Activated T-cell treated with anti-CD3 and anti-CD28 coated beads, Interleukin-2, amount 50 U/mL, for 4 hours (primary cell): ENCODE data around the gene PARVB. TPM values are rescaled to one million over a fixed set of nuclear protein-coding genes. Genes with fewer than 3 reads are reported as not detected.

Experiments
- ATAC-seq, 2 donors: fragments of 200-7000 bp; cut with Tn5 transposase; one replicate each; pipeline ENCODE4 v1.10.0; 2021
- DNase-seq: peaks from one replicate; pipeline ENCODE4 v3.0.0-alpha.2; 2020
- H3K27me3 Mint-ChIP-seq: one replicate; pipeline ENCODE4 v1.8.0; 2021; ENCODE audit warnings: low read depth, mixed read lengths
- H3K36me3 Mint-ChIP-seq: one replicate; pipeline ENCODE4 v1.8.0; 2022; ENCODE audit warnings: mixed read lengths; ENCODE audit not compliant: insufficient read depth
- H3K4me1 Mint-ChIP-seq: one replicate; pipeline ENCODE4 v1.8.0; 2021; ENCODE audit warnings: low read depth, mixed read lengths
- H3K4me3 Mint-ChIP-seq: one replicate; pipeline ENCODE4 v1.8.0; 2021; ENCODE audit warnings: mild to moderate bottlenecking, moderate library complexity, mixed read lengths
- H3K9me3 Mint-ChIP-seq: one replicate; pipeline ENCODE4 v1.8.0; 2021; ENCODE audit warnings: mixed read lengths
- total RNA-seq, 3 donors: library from RNA; stranded (reverse); gene quantifications; one replicate each; pipeline ENCODE4 v1.2.1, GENCODE V29; 2021

The PARVB gene
- total RNA-seq, 3 donors from 2014 or later: 15.1 to 21.5 (median 19.6) TPM

DNA sequence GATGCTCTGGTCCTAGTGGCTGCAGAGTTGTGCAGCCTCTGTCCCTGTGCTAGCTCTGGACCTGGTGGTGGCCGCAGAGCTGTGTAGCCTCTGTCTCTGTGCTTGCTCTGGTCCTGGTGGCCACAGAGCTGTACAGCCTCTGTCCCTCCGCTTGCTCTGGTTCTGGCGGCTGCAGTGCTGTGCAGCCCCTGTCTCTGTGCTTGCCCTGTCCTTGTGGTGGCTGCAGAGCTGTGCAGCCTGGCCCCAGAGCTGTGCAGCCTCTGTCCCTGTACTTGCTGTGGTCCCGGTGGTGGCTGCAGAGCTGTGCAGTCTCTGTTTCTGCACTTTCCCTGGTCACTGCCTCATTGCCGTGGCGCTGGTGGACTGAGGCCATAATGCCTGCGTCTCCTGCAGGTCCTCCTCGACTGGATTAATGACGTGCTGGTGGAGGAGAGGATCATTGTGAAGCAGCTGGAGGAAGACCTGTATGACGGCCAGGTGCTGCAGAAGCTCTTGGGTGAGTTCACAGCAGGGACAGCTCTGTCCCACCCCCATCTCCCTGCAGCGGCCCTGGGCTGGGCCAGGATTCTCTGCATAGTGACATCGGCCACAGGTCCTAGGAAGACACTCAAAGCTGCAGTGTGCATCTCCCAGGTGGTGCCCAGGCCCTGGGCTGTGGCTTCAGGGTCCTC, 94.7 kb downstream of the PARVB start:
- no peaks in the 10 kb centered on the region for H3K4me1 Mint-ChIP-seq
- H3K27me3 Mint-ChIP-seq: no peaks in the 10 kb centered on the region
- no peaks in the 10 kb centered on the region for H3K36me3 Mint-ChIP-seq
- DNase-seq: no peak
- no peaks in the 10 kb centered on the region for H3K9me3 Mint-ChIP-seq
- no peak for ATAC-seq
- no peak overlapping the region for H3K4me3 Mint-ChIP-seq

DNA sequence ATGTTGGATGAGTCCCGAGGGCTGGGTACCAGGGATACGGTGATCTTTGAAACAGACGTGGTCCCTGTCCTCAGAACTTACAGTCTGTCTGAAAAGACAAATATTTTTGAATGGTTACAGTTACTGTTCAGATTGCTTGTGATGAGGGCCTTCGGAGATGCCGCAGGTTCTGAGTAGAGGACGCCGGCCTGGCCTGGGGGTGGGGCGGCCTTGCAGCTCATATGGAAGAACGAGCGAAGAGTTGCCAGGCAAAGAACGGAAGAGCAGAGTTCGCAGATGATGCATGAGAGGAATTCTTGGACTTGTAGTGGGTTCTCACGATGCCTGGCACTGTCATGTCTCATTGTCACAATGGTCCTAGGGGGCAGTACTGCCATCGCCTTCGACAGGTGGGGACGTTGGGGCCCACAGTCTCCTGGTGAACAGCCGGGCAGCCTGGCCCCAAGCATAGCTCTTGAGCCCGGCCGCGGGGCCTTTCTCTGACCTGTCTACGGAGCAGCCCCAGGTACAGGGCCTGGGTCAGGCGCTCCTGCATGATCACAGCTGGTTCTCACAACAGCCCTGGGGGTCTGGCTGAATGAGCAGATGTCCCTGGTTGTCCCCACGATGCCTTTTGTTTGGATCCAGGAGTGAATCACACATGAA, 95.7 kb downstream of the PARVB start:
- ATAC-seq (no peak), DNase-seq (no peak)
- Mint-ChIP-seq H3K36me3 (no peaks in the 10 kb centered on the region), H3K9me3 (no peaks in the 10 kb centered on the region), H3K27me3 (no peaks in the 10 kb centered on the region), H3K4me3 (no peak overlapping the region), H3K4me1 (no peaks in the 10 kb centered on the region)

DNA sequence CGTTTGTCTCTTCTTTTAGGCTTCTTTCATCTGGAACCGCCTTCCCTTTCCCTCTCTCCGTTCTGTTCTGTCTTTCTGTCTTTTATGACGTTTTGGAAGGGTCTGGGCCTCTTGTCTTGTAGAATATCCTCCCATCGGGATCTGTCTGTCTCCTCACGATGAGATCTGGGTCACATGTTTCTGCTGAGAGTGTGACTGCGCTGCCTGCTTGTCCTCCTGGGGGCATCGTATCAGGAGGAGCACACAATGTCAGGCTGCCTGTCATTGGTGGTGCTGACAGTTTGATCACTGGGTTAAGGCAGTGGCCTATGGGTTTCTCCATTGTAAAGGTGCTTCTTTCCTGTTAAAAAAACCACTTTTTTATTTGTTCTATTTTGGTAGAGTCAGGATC, 96.2 kb downstream of the PARVB start:
- Mint-ChIP-seq H3K27me3 (no peaks in the 10 kb centered on the region), H3K36me3 (no peaks in the 10 kb centered on the region), H3K4me1 (no peaks in the 10 kb centered on the region), H3K9me3 (no peaks in the 10 kb centered on the region), H3K4me3 (no peak overlapping the region)
- ATAC-seq (no peak), DNase-seq (no peak)

DNA sequence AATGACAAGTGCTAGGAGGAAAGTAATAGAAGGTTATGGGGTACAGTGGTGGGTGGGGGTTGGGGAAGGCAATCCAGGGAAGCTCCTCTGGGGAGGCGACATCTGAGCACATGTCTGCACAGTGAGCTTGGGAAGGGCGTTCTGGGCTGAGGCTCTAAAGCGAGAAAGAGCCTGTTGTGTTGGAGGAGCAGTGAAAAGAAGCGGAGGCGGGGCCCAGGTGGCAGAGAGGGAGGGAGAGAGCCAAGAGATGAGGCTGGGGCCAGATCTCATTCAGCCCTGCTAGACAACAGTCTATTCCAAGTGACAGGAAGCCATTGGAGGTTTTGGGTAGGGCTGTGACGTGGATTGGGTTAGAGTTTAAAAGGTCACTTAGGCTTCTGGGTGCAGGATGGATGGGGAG, 101.3 kb downstream of the PARVB start:
- H3K4me1 Mint-ChIP-seq: no peaks in the 10 kb centered on the region
- no peaks in the 10 kb centered on the region for H3K27me3 Mint-ChIP-seq
- H3K36me3 Mint-ChIP-seq: peaks cover 4% of the 10 kb centered on the region
- H3K9me3 Mint-ChIP-seq: peaks cover 17% of the 10 kb centered on the region
- DNase-seq: no peak
- ATAC-seq: no peak
- no peak overlapping the region for H3K4me3 Mint-ChIP-seq

DNA sequence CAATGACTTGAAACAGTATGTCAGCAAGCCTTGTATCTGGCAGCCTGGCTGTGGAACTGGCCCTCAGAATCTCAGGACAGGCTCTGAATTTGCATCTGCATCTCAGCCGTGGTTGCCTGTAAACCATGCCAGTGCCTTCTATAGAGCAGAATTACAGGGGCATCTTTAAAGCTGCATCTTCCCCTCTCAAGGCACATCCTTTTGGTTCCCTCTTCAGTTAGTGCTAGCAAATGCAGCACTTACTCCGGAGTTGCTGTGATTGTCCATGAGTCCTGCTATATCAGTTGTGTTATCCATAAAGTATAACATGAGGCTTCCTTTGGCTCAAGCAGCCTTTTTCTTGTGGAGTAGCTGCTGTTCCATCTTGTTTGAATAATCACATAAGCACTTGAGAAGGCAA, 102.7 kb downstream of the PARVB start:
- Mint-ChIP-seq H3K4me3 (no peak overlapping the region), H3K4me1 (no peaks in the 10 kb centered on the region), H3K27me3 (peaks cover 3% of the 10 kb centered on the region), H3K36me3 (peaks cover 4% of the 10 kb centered on the region), H3K9me3 (peaks cover 17% of the 10 kb centered on the region)
- no peak for DNase-seq
- ATAC-seq: no peak

DNA sequence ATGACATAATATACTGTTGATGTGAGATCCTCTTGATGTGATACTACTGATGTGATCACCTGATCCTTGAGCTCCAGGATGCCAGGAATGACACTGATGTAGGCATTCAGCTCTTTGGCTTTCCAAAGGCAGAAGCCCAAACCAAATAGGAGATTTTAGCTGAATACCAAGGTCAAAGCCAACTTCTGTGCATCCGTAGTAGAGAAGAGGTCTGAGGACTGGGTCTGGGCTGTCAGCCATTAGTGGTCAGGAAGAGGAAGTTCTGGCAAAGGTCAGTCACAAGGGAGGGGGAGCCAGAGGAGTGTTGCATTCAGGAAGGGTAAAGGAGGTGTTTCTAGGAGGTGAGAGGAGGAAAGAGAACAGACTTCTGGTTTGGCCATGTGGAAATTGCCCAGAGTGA, 103.3 kb downstream of the PARVB start:
- Mint-ChIP-seq H3K4me3 (no peak overlapping the region), H3K4me1 (no peaks in the 10 kb centered on the region), H3K36me3 (peaks cover 4% of the 10 kb centered on the region), H3K27me3 (peaks cover 3% of the 10 kb centered on the region), H3K9me3 (peaks cover 17% of the 10 kb centered on the region)
- ATAC-seq (no peak), DNase-seq (no peak)

DNA sequence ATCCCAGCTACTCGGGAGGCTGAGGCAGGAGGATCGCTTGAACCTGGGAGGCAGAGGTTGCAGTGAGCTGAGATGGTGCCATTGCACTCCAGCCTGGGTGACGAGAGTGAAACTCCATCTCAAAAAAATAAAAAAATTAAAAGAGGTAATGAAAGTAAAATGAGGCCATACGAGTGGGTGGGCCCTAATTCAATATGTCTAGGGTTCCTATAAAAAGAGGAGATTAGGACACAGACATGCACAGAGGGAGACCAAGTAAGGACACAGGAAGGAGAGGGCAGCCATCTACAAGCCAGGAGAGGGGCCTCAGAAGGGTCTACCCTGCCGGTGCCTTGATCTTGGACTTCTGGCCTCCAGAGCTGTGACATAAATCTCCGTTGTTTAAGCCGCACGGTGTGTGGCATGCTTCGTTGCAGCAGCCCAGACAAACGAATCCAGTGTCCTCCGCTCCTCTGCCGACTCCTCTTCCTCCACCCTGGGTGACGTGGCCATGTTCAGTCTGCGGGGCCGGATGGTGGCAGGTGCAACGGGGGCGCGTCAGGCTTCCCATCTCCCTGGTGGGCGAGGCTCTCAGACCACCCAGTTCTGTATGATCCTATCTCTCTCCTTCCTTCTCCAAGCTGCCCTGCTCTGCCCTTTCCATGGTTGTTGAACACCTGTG, 105.0 kb downstream of the PARVB start:
- peaks cover 4% of the 10 kb centered on the region for H3K36me3 Mint-ChIP-seq
- DNase-seq: no peak
- peaks cover 2% of the 10 kb centered on the region for H3K4me1 Mint-ChIP-seq
- no peak overlapping the region for H3K4me3 Mint-ChIP-seq
- no peak for ATAC-seq
- H3K9me3 Mint-ChIP-seq: peaks cover 17% of the 10 kb centered on the region
- H3K27me3 Mint-ChIP-seq: peaks cover 9% of the 10 kb centered on the region

DNA sequence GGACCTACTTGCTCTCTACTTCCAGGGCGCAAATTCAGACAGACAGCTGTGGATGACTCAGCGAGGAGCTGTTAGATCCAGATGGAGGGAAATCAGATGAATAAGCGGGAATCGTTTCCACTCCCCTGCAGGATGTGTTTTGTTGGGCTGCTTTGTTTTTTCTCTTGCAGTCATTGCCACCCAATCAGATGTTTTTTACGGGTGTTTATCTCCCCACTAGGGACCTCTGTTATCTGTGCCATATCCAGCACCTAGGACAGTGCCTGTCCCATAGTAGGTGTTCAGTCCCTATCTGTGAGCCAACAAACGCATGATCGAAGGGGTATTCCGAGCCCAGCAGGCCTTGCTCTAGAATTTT, 105.5 kb downstream of the PARVB start:
- DNase-seq (no peak), ATAC-seq (no peak)
- Mint-ChIP-seq H3K4me3 (no peak overlapping the region), H3K36me3 (peaks cover 4% of the 10 kb centered on the region), H3K27me3 (peaks cover 12% of the 10 kb centered on the region), H3K4me1 (peaks cover 4% of the 10 kb centered on the region), H3K9me3 (peaks cover 17% of the 10 kb centered on the region)

DNA sequence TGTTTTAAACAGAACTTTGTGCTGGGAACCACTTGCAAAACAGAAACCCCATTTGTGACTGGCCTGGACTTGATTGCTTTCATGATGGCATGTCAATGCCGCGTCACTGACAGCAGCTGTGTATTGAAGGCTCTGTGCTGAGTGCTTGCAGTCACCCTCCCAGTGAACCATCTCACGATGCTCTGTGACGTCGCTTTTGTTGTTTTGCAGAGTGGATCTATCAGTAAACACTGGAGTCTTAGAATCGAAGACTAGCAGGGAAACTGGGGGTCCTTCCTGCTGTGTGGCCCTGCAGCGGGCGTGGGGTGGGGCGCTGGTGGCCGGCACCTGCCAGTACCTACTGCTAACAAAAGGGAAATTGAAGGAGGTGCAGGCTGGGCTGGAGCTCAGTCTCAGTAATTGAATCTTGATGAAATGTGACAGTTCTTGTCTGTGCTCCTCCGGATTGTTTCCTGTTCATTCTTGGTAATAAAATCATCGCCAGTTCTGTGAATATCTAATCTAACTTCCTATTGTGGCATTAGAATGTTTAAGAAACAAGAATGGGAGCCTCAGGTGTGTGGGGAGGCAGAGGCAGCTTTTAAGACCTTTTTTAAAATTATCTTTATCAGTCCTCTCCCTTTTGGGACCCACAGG, 106.1 kb downstream of the PARVB start:
- no peak for DNase-seq
- Mint-ChIP-seq H3K36me3 (peaks cover 4% of the 10 kb centered on the region), H3K27me3 (peaks cover 12% of the 10 kb centered on the region), H3K4me3 (no peak overlapping the region), H3K4me1 (peaks cover 4% of the 10 kb centered on the region), H3K9me3 (peaks cover 17% of the 10 kb centered on the region)
- ATAC-seq: no peak

DNA sequence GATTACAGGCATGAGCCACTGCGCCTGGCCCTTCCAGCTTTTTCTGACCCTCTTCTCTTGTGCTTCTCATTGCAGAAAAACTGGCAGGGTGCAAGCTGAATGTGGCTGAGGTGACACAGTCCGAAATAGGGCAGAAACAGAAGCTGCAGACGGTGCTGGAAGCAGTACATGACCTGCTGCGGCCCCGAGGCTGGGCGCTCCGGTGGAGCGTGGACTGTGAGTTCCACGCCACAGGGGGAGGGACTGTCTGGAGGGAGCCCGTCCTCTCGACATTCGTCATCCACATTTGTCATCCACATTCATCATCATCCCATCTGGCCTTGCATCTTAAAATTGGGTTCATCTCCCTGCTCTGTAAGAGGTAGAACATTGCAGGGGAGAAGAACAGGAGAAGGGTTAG, 107.3 kb downstream of the PARVB start:
- Mint-ChIP-seq H3K36me3 (peaks cover 7% of the 10 kb centered on the region), H3K4me1 (peaks cover 4% of the 10 kb centered on the region), H3K27me3 (peaks cover 12% of the 10 kb centered on the region), H3K9me3 (peaks cover 13% of the 10 kb centered on the region), H3K4me3 (no peak overlapping the region)
- DNase-seq (no peak), ATAC-seq (no peak)

DNA sequence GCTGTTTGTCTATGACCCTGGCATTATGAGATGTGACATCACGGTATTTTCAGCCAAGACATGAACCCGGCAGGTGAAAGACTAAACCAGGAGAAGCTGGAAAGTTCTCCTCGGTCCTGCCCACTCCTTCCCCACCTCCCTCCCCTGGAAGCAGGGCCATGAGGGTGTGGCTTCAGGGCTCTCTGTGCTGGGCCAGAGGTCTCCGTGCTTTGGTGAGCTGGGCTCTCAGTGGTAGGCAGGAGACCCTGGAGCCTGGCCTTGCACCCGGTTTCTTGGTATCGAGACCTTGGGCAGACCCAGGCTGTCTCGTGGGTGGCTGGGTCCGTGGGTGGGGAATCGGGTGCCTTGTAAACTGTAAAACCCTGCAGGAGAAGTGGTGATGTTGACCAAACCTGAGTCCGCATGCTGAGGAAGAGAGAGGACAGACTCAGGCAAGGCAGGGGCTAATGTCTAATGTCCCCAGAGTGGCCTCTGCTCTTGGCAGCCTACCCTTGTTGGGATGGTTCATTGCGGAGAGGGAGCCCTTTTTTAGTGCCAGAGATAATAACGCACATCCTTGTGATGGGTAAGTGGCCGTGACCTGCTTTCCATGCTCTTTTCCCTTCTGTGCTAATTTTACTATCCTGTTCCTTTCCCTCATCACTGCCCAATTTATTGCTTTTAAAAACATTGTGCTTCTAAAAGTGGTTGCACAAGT, 108.0 kb downstream of the PARVB start:
- DNase-seq (no peak), ATAC-seq (no peak)
- Mint-ChIP-seq H3K9me3 (peaks cover 13% of the 10 kb centered on the region), H3K27me3 (peaks cover 12% of the 10 kb centered on the region), H3K4me3 (no peak overlapping the region), H3K4me1 (peaks cover 4% of the 10 kb centered on the region), H3K36me3 (peaks cover 10% of the 10 kb centered on the region)

DNA sequence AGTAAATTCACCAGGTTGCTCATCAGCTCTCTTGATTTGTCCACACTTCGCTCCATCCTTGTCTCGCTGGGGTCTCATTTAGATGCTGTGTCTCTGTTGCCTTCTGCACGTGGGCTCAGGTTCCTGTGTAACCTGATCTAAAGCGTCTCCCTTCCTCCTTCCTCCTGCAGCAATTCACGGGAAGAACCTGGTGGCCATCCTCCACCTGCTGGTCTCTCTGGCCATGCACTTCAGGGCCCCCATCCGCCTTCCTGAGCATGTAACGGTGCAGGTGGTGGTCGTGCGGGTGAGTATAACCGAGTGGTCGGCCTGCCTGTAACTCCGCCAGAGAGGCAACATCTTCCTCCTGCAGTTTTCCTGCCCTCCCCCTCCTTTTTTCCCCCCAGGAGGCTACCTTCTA, 108.6 kb downstream of the PARVB start:
- DNase-seq (no peak), ATAC-seq (no peak)
- H3K36me3 Mint-ChIP-seq: peaks cover 14% of the 10 kb centered on the region
- no peak overlapping the region for H3K4me3 Mint-ChIP-seq
- peaks cover 12% of the 10 kb centered on the region for H3K27me3 Mint-ChIP-seq
- peaks cover 4% of the 10 kb centered on the region for H3K4me1 Mint-ChIP-seq
- H3K9me3 Mint-ChIP-seq: peaks cover 14% of the 10 kb centered on the region

DNA sequence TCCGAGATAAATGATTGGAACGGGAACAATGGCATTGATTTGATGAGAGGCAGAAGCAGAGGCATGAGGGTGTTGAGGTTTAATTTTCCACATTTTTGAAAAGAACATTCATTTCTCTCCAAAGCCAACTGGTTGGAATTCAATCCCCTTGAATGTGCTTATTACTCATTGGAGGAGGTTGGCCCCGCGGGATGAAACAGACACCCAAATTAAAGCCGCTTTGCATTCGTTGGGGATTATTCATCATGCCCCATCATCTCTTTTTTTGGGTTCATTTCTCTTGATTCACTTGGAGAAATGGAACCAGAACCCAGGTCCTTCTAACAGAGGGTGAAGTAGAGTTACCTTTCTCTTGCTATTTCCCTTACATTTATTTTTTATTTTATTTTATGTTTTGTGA, 109.1 kb downstream of the PARVB start:
- Mint-ChIP-seq H3K36me3 (peaks cover 15% of the 10 kb centered on the region), H3K4me3 (no peak overlapping the region), H3K27me3 (peaks cover 12% of the 10 kb centered on the region), H3K4me1 (peaks cover 4% of the 10 kb centered on the region), H3K9me3 (peaks cover 15% of the 10 kb centered on the region)
- no peak for ATAC-seq
- no peak for DNase-seq

DNA sequence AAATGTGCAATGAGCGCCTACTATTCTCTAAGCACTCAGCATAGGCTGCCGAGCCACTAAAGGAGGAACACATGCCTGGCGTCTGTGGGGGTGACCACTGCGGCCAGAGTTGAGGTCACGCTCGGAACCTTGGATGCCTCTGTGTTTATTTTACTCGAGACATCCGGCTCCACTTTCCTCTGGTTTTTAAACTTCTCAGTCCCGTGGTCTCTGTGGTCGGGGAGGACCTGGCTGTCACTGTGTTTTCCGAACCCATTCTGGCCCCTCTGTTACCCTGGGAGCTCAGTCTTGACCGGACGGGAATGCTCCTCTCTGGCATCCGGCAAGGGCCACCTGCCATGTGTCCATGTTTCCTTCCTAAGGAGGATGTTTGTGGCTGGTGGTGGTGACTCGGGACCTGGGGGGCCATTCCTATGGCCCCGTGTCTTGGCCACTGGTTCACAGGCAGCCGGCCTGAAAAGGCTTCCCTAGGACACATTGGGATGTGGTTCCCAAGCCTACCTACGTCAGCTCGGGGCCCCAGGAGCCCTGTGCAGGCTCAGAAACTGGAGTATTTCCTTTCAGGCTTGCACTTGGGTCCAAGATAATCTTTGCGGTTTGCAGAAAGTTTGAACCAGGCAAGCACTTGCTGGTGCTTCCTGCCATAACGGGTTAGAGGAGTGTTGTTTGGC, 109.9 kb downstream of the PARVB start:
- Mint-ChIP-seq H3K27me3 (peaks cover 12% of the 10 kb centered on the region), H3K36me3 (peaks cover 15% of the 10 kb centered on the region), H3K4me3 (no peak overlapping the region), H3K4me1 (peaks cover 4% of the 10 kb centered on the region), H3K9me3 (peaks cover 15% of the 10 kb centered on the region)
- no peak for ATAC-seq
- DNase-seq: no peak
